OCI-M2 (cell line): Measurements from ENCODE around the gene GPC6.

Experiments used
- DNase-seq: peaks from one replicate; lab custom pipeline; 2025; ENCODE audit not compliant: unreplicated experiment; lab: John Stamatoyannopoulos, UW

Gene GPC6

DNA sequence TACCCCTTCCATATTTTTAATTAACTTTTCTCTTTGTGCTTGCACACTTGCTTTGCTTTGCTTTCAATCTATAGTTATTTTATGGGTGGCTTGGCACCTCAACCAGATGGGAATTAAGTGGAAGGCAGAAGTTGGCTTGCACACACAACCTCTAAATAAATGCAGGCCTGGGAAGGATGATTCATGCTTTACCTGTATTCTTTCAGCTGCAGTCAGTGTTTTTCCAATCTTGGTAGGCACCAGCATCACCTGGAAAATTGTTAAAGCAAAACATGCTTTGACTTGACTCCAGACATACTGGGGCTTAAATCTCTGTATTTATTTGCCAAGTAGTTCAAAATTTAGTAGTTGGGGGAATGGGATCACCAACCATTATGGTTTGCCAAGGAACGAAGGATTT is 543.0 kb downstream of the GPC6 start:
- DNase-seq, result no peak

GRCh38 chr13:93771227-93771626 is 544.6 kb downstream of the GPC6 start:
- DNase-seq, result no peak

- no peak for DNase-seq
Measured at GRCh38 chr13:93771782-93772181, 545.2 kb downstream of the GPC6 start.

- DNase-seq, result no peak
Measured at GRCh38 chr13:93774506-93774905, 547.9 kb downstream of the GPC6 start.

GRCh38 chr13:93775027-93775426 is 548.4 kb downstream of the GPC6 start:
- no peak for DNase-seq

- DNase-seq, result no peak
Measured at GRCh38 chr13:93775507-93776108, 549.0 kb downstream of the GPC6 start.

- no peak for DNase-seq
Measured at GRCh38 chr13:93776936-93777335, 550.3 kb downstream of the GPC6 start.

DNA sequence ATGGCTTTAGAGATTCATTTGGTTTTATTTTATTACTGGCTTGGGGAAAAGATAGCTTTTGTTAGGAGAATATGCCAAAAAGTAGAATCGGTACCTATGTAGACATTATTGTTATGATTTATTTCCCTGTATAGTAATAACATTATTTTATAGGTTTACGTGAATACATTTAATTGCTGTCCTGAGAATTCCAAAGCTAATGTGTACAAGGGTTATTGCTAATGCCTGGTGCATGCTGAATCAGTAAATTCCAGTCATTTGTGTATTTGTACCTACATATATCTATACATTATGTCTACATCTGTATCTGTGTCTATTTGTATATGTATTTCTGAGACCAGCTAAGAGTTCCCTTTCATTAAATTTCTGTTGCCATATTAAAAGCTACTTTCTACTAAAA is 550.9 kb downstream of the GPC6 start:
- no peak for DNase-seq

DNA sequence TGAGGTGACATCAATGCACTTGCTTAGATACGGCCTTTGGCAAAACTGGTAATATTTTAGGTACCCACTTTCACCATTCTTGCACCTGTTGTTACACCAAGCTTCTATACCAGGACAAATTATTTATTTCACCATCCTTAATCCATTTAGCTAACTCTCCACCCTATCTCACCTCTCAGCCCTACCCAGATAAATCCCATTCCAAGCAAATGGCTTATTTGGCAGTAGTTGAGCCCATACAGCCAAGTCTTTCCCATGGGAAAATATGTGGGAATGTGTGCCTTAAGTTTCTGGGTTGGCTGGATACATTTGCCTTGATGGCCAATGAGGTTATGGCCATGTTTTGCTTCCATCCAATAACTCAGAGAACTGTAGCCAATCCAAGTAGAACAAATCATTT is 551.9 kb downstream of the GPC6 start:
- DNase-seq, result no peak

DNA sequence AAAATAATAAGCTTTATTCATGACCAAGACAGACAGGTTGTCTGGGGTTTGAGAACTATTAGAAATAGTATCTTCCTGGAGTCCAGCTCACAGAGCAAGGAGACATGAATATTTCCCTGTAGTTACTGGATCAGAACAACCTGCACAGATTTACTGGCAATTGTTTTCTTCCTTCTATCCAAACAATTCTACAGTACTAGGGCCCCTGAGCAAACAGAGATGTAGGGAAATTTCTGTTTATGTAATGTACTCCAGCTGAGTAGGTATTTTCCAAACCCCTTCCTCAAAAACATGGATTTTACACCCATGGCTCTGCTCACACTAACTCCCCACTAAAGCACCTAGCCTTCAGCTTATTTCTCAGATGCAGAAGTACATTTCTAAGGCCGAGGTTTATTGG is 557.6 kb downstream of the GPC6 start:
- DNase-seq, result no peak

GRCh38 chr13:93786846-93787489 is 560.4 kb downstream of the GPC6 start:
- DNase-seq, result no peak

DNA sequence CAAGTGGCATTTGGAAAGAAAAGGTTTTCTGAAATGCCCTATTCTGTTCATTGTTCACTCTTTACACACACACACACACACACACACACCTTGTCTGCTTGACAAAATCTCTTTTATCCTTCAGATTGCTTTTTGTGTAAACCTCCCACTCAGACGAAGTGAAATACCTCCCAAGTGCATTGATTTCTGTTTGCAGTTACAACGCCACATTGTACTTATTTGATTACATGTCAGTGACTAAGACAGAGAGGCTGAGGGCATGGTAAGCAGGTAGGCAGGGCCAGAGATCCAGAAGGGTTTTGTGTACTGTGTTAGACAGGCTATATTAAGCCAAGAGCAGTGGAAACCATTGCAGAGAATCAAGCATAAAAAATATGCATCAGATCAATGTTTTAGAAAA is 561.8 kb downstream of the GPC6 start:
- no peak for DNase-seq

GRCh38 chr13:93789058-93789457 is 562.5 kb downstream of the GPC6 start:
- no peak for DNase-seq

DNA sequence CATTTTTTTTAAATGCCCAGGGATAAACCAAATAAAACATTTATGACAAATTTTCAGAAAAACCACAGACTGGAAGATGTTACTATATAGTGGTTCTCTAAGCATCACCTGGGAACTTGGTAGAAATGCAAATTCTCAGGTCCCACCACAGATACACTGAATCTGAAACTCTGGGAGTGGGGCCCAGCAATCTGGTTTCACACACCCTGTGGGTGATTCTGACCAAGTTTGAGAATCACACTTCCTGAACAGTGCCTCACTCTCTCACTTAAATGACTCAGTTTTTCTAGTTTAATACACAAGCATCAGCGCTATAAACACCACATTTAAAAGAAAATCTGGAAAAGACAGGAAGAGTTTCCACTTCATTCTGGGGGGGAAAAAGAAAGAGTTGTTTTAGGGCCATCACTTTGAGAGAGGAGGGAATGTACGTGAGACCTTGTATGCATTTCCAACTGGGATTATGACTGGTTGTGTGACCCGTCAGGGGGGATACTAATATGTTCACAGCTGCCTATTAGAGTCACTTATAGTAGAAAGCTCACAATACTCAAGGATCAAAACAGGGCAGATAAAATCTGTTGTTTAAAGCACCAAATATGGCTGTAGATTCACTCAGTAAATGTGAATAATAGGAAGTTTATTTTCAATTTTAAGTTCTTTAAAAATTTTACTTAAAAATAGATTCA is 567.7 kb downstream of the GPC6 start:
- DNase-seq, result no peak

DNA sequence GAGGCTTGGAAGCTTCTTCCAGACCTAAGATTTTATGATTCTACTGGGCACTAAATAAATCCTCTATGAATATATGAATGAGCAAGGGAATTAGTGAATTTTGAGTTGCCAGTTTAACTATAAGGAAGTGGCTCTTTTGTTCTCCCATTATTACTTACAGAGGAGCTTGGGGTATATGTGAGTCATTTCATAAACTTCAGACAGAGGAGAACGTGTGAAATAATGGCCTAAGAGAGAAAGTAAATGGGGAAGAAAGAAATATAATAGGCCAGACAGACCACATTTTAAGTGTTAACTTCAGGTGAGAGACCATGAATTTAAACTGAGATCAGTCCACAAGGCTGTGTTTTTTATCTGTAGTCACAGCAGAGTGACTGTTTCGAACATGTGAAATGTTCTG is 570.9 kb downstream of the GPC6 start:
- DNase-seq, result no peak

- DNase-seq, result no peak
Measured at GRCh38 chr13:93800342-93800741, 573.7 kb downstream of the GPC6 start.

DNA sequence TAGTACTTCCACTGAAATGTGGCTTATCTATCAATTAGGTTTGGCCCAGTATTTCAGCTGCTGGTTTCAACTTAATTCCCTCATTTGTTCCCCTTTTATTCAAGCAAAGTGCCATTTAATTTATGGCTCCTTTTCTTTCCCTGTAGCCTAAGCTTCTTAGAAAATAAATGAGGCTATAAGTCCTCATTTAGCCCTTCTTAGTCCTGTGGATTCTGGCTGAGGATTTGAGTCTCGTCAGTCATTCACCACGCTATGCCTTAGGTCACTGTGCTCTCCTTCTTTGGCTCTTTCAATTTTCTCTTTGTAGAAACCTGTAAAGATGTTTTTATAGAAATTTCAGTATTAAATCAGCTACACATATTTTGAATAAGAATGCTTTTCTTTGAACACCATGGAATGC is 579.1 kb downstream of the GPC6 start:
- DNase-seq, result no peak

- no peak for DNase-seq
Measured at GRCh38 chr13:93806861-93807260, 580.3 kb downstream of the GPC6 start.

- no peak for DNase-seq
Measured at GRCh38 chr13:93810264-93810663, 583.7 kb downstream of the GPC6 start.

- DNase-seq, result no peak
Measured at GRCh38 chr13:93811071-93811737, 584.6 kb downstream of the GPC6 start.

GRCh38 chr13:93811738-93812112 is 585.1 kb downstream of the GPC6 start:
- DNase-seq, result no peak

GRCh38 chr13:93814658-93815057 is 588.1 kb downstream of the GPC6 start:
- DNase-seq, result no peak
